GM19467 (cell line): ENCODE results near the gene DEPDC5.

ENCODE experiments used
- ATAC-seq: cut with Tn5 transposase; IDR thresholded peaks from one replicate; pipeline ENCODE4 v1.9.1; 2021; ENCODE audit warnings: mild to moderate bottlenecking, moderate library complexity; ENCODE audit not compliant: unreplicated experiment

DEPDC5 gene

GRCh38 chr22:31846161-31847115 is 92.6 kb downstream of the DEPDC5 start:
- ATAC-seq, result no peak

DNA sequence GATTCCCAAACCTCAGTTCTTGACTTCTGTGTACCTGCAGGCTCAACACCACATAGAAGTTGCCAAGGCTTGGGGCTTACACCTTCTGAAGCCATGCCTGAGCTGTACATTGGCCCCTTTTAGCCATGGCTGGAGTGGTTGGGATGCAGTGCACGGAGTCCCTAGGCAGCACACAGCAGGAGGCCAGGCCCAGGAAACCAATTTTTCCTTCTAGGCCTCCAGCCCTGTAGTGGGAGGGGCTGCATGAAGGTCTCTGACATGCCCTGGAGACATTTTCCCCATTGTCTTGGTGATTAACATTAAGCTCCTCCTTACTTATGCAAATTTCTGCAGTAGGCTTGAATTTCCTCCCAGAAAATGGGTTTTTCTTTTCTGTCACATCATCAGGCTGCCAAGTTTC is 94.6 kb downstream of the DEPDC5 start:
- no peak for ATAC-seq

GRCh38 chr22:31850135-31850534 is 96.3 kb downstream of the DEPDC5 start:
- ATAC-seq, result no peak

- no peak for ATAC-seq
These were observed 99.0 kb downstream of the DEPDC5 start for GRCh38 chr22:31852691-31853421.

- ATAC-seq, result no peak
These were observed 100.1 kb downstream of the DEPDC5 start for GRCh38 chr22:31853736-31854495.

GRCh38 chr22:31857247-31857646 is 103.4 kb downstream of the DEPDC5 start:
- no peak for ATAC-seq

DNA sequence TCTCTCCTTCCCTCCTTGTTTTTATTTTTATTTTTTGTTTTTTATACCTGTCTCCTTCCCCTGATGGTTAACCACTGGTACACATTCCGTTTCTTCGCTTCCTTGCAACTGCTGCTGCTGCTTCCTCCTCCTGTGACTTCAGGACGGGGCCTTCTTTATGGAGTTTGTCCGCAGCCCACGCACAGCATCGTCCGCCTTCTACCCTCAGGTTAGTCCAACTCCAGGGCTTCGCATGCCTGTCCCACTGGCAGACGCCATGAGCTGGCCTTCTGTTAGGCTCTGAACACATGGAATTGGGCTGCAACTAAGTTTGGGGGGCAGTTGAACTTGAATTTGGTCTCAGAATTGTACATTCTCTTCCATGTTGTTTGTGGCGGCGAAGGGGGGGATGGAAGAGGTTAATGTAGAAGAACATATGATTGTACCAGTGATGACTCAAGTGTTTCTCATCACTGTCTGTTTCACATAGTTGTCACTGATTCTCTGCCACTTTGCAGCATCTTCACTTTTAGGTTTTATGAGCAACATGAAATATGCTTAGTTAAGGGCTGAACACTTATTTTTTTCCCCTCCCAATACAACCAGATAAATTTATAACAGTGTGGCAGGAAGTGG is 107.5 kb downstream of the DEPDC5 start:
- ATAC-seq, result no peak

GRCh38 chr22:31866918-31867317 is 113.1 kb downstream of the DEPDC5 start:
- ATAC-seq, result no peak

DNA sequence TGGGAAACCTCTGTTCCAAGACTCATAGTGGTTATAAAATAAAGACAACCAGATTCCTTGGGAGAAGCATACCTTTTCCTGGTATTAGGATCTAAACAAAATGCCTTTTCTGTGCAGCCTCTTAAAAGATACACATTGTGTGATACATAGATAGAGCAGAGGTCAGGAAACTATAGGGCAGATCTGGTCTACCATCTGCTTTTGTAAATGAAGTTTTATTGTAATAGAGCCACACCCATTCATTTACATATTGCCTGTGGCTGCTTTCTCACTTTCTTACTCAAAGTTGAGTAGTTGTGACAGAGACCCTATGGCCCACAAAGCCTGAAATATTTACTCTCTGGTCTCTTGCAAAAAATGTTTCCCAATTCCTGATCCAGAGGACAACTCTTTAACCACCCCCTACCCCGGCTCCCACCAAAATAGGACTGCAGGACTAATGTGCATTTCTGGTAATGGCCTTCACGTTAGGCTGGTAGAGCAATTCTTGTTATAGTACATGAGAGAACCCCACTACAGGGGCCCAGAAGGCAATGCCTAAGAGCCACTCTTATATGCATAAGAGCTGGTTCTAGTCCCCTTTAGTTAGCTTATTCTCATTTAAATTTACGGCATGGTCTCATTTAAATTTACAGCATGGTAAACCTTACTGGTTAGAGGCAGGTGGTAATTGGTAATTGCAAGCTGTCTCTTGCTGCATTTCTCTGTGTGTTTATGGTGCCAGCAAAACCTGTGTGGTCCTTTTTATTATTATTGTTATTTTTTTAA is 113.8 kb downstream of the DEPDC5 start:
- ATAC-seq, result no peak

DNA sequence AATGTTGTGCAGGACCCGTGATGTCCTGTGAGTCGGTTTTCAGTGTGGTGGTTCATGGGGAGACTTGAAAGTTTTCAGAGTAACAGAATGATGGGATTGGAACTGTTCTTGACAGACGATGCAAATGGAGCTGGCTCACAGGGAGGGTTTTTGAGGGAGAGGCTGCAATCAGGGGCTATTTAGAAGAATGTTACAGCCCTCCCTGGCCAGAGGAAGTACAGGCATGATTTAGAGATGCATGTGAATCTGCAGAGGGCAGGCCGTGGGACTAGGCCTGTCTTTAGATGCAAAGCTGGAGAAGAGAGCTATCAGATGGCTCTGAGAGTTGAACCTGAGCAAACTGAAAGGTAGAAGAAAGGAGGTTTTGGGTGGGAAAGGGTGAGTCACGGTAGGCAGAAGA is 115.9 kb downstream of the DEPDC5 start:
- no peak for ATAC-seq

- no peak for ATAC-seq
These were observed 117.1 kb downstream of the DEPDC5 start for GRCh38 chr22:31870890-31871289.

DNA sequence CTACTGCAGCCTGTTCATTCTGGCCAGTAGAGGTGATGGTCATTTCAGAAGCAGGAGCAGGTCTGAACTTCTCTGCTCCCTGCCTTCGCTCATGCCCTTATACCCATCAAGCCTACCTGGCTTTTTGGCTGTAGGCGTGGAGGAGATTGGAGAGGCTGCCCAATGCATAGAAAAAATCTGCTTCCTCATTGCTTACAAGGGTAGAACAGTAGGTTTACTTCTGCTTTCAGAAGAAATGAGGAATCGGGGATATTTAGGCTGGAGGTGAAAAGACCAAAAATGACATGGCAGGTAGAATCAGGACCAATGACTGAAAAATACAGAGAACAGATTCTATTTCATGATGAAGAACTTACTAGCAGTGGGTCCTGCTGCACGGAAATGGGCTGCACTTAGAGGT is 117.7 kb downstream of the DEPDC5 start:
- no peak for ATAC-seq

DNA sequence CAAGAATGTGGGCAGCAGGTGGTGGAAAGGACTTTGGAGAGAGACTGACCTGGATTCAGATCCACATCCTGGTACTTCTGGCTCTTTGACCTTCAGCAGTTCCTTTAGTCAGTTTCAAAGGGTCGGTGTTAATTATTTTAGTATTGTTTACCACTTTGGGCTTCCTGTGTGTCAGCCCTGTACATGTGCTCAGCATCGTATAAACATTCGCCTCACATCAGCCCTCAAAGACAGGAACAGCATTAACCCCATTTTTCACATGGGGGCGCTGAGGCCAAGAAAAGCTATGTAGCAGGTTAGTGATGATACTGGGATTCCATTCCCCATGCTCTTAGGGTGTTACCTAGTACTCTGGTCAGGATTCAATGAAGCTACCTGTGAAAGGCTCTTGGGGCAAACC is 118.4 kb downstream of the DEPDC5 start:
- no peak for ATAC-seq

DNA sequence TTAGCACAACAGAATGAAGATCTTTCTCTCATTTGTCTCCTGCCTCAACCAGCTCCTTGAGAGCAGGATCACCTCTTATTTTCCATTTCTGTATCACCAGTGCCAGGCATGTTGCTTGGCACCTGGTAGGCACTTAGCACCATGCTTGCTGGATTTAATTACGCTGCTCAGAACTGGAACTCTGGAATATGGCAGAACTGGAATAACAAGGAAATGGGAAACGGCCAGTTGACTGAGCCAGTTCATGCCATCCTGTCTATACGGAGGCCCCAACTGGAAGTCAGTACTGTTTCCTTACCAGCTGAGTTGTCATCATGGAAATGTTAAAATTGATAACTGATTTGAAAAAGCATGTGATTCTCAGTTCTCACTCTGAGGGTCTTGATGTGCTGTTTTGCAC is 121.0 kb downstream of the DEPDC5 start:
- no peak for ATAC-seq

- no peak for ATAC-seq
These were observed 122.5 kb downstream of the DEPDC5 start for GRCh38 chr22:31876156-31876920.

GRCh38 chr22:31879585-31879984 is 125.8 kb downstream of the DEPDC5 start:
- ATAC-seq, result no peak

GRCh38 chr22:31881200-31881599 is 127.4 kb downstream of the DEPDC5 start:
- no peak for ATAC-seq

DNA sequence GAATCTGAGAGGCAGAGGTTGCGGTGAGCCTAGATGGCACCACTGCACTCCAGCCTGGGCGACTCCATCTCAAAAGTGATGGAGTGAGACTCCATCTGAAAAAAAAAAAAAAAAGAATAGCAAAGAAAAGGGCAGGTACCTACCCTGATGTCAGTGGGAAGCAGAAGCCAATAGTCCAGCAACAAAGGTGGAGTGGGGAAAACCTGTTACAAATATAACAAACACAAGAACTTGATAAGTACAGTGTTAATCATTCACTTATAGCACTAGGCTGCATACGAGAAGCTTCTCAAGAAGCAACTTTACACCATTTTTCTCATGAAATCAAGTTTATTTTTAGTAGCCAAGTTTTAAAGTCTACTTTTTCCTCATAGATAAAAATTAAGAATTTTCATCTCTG is 128.0 kb downstream of the DEPDC5 start:
- no peak for ATAC-seq

- ATAC-seq, result no peak
These were observed 129.2 kb downstream of the DEPDC5 start for GRCh38 chr22:31882971-31883370.
